K562 (cell line): ENCODE data around the gene RACK1. TPM values are rescaled to one million over a fixed set of nuclear protein-coding genes. Genes with fewer than 3 reads are reported as not detected.
A peak's percentile ranks its signal among the peaks of the same experiment; 100 is the strongest.

Experiments
- BRF1 ChIP-seq: IDR thresholded peaks from 3 replicates; pipeline ENCODE4 v1.6.1; 2011; ENCODE audit warnings: borderline replicate concordance, mild to moderate bottlenecking; ENCODE audit not compliant: insufficient read length; ENCODE audit errors: extremely low read depth
- CBX1 ChIP-seq: sonication (generic); IDR thresholded peaks from 2 replicates; pipeline ENCODE4 v1.6.1; 2016; ENCODE audit warnings: antibody characterized with exemption, low read depth, mild to moderate bottlenecking
- CREB1 ChIP-seq, 2 experiments: sonication (generic) in 1 of 2; formaldehyde crosslinking in 1 of 2; IDR thresholded peaks; 2 replicates each; pipeline versions ENCODE4 v1.6.1 to v1.8.0; 2012 to 2022; ENCODE audit warnings: inconsistent platforms in 1 of 2, mild to moderate bottlenecking in 1 of 2, missing genetic modification reagents in 1 of 2, moderate library complexity in 1 of 2
- CREB3 ChIP-seq: fragments of 450-650 bp; conservative IDR thresholded peaks from 2 replicates; pipeline ENCODE4 v1.6.1; 2016; ENCODE audit warnings: missing genetic modification characterization, low read depth, mild to moderate bottlenecking, missing compliant biosample characterization, moderate library complexity
- CTBP1 ChIP-seq: fragments of 450-650 bp; IDR thresholded peaks from 2 replicates; pipeline ENCODE4 v1.6.1; 2016; ENCODE audit warnings: borderline replicate concordance
- MNT ChIP-seq, 2 experiments: fragments of 450-650 bp; conservative IDR thresholded peaks; 2 replicates each; pipeline ENCODE4 v1.6.1; 2017; ENCODE audit warnings: mild to moderate bottlenecking in 2 of 2, moderate library complexity in 2 of 2
- NCOA6 ChIP-seq: fragments of 450-650 bp; IDR thresholded peaks from 2 replicates; pipeline ENCODE4 v1.6.1; 2017; ENCODE audit warnings: mild to moderate bottlenecking
- RBBP5 ChIP-seq: fragments of 200-600 bp; sonication (generic); IDR thresholded peaks from 2 replicates; pipeline ENCODE4 v1.6.1; 2012; ENCODE audit warnings: borderline replicate concordance, mild to moderate bottlenecking, low read length, control low read depth, inconsistent platforms; ENCODE audit not compliant: insufficient read depth, poor library complexity, severe bottlenecking
- RBM14 ChIP-seq: fragments of 200-400 bp; formaldehyde crosslinking; IDR thresholded peaks from 2 replicates; pipeline ENCODE4 v1.6.1; 2018; ENCODE audit warnings: low read depth, mild to moderate bottlenecking, low read length, moderate library complexity, borderline replicate concordance; ENCODE audit not compliant: insufficient read depth
- SAFB ChIP-seq: fragments of 200-400 bp; formaldehyde crosslinking; IDR thresholded peaks from 2 replicates; pipeline ENCODE4 v1.6.1; 2017; ENCODE audit warnings: low read depth, low read length, borderline replicate concordance
- SAP30 ChIP-seq: fragments of 200-600 bp; sonication (generic); IDR thresholded peaks from 2 replicates; pipeline ENCODE4 v1.6.1; 2012; ENCODE audit warnings: borderline replicate concordance, low read depth, mild to moderate bottlenecking, moderate library complexity, low read length, control low read depth, inconsistent platforms; ENCODE audit not compliant: insufficient read depth, poor library complexity, severe bottlenecking
- SIX5 ChIP-seq, 2 experiments: IDR thresholded peaks; 2 replicates each; pipeline ENCODE4 v1.6.1; 2011; ENCODE audit warnings: low read length in 2 of 2, borderline replicate concordance in 1 of 2, low read depth in 1 of 2, mild to moderate bottlenecking in 1 of 2, moderate library complexity in 1 of 2; ENCODE audit not compliant: insufficient read depth in 1 of 2
- SMAD4 ChIP-seq: fragments of 250-450 bp; sonication (Bioruptor Pico); conservative IDR thresholded peaks from 2 replicates; pipeline ENCODE4 v1.8.0; 2021; ENCODE audit warnings: inconsistent platforms, mild to moderate bottlenecking, moderate library complexity
- TFAP4 ChIP-seq: sonication (generic); formaldehyde crosslinking; IDR thresholded peaks from 2 replicates; pipeline ENCODE4 v1.8.0; 2022; ENCODE audit warnings: missing genetic modification reagents, mild to moderate bottlenecking, moderate library complexity, borderline replicate concordance
- ZNF165 ChIP-seq: fragments of 250-450 bp; sonication (Bioruptor Pico); IDR thresholded peaks from 2 replicates; pipeline ENCODE4 v1.4.0; 2020; ENCODE audit warnings: borderline replicate concordance
- ZZZ3 ChIP-seq: fragments of 450-650 bp; IDR thresholded peaks from 2 replicates; pipeline ENCODE4 v1.6.1; 2016; ENCODE audit warnings: antibody characterized with exemption, mild to moderate bottlenecking, moderate library complexity
- polyA plus RNA-seq, 8 experiments: library from polyadenylated mRNA; depleted of rRNA in 4 of 8; stranded (reverse) in 5 of 8; unstranded in 3 of 8; fragments of >200 nt; fragmentation: Nextera tagmentation in 2 of 8; fragmentation: Illumina TruSeq in 1 of 8; extraction: Ambion mirVana in 2 of 8; extraction: Trizol in 1 of 8; gene quantifications; 2 replicates each; pipeline versions ENCODE4 v1.2.1 to v1.2.3, GENCODE V29; 2011 to 2014; ENCODE audit warnings: inconsistent platforms in 1 of 8, missing spikeins in 1 of 8
- total RNA-seq, 7 experiments: library from RNA; depleted of rRNA in 6 of 7; stranded (reverse); fragments of >200 nt in 6 of 7; fragmentation: Illumina TruSeq in 2 of 7; extraction: Trizol in 2 of 7; gene quantifications; 2 replicates each; pipeline versions ENCODE4 v1.2.1 to v1.2.3, GENCODE V29; 2011 to 2021; ENCODE audit warnings: low replicate concordance in 1 of 7
- TF ChIP-seq, protein P1 (sequence below): fragments of 250-450 bp; sonication (Bioruptor Pico); IDR thresholded peaks from 2 replicates; pipeline ENCODE4 v1.9.0; 2021; ENCODE audit warnings: mild to moderate bottlenecking, inconsistent platforms

RACK1 gene
- total and polyA plus RNA-seq, 9 of the 15 experiments (the other 6 are each of a cell fraction or from before 2014, with no cell fraction given) = 2,303 to 5,311 (median 3,833) TPM

DNA sequence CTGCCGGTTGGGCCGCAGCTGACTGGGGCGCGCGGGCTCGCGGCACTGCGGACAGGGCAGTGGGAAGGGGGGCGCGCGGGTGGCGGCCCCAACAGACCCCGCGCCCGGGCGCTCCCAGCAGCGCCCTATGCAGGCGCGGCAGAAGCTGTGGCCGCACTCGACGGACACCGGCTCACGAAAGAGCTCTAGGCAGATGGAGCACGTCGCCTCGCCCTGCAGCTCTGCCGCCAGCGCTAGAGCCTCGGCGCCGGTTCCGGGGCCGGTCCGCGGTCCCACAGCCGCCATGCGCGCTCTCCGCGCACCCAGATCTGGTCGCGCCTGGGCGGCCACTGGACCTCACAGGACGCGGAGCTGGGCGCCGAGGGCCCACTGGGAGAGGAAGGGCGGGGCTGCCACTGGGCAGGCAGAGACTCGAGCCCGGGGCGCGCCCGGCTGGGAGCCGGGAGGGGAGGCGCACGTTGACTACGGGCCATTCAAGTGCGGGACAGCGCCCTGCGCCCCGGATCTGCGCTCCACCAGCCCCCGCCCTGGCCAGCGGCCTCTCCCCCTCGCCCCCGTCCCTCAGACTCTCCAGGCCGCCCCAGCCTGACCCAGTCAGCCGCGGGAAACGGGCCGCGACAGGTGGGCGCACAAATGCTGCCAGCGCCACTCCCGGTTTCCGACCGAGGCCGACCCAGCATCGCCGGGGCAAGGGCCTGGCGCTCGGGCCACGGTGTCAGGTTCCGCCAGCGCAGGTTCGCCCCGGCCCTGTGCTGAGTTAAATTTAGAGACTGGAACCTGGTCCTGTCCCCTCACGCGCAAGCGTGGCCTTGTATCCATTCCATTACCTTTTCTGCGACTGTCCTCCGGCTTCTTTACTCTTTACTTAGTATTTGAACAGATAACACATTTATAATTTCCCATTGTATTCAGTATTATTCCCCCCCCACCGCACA, 38.6 kb downstream of the RACK1 start, which contains the start of gene TRIM7 (continued):
- TF ChIP-seq MNT (conservative IDR thresholded peaks at IDR 0.05) (peak in 1 of 2 experiments; percentile 38; a peak in 1 of 4 replicates), CREB3 (tag) (no peak), SAP30 (peak; percentile 18), SAFB (0 out of 2 replicates have a peak, but pooled peaks have one; percentile 36), ZNF165 (CRISPR knock-in tag) (no peak), CBX1 (peak; percentile 41; the same call in 1 of the 2 replicates), TFAP4 (CRISPR knock-in tag) (peak; percentile 35; the same call in 1 of the 2 replicates), CTBP1 (peak; percentile 65; the same call in 1 of the 2 replicates), SIX5 (IDR thresholded peaks at IDR 0.05; ENCODE audit: borderline replicate concordance in 1 of 2, insufficient read depth in 1 of 2, low read depth in 1 of 2, low read length in 2 of 2) (no peak), CREB1 (IDR thresholded peaks at IDR 0.05) (no peak), CREB1 (CRISPR knock-in tag; IDR thresholded peaks at IDR 0.05) (no peak), RBBP5 (peak; percentile 75), RBM14 (no peak), BRF1 (no peak), ZZZ3 (no peak), NCOA6 (0 out of 2 replicates have a peak, but pooled peaks have one; percentile 51), SMAD4 (CRISPR knock-in tag) (0 out of 2 replicates have a peak, but pooled peaks have one; percentile 9)
- TF ChIP-seq, protein P1, sequence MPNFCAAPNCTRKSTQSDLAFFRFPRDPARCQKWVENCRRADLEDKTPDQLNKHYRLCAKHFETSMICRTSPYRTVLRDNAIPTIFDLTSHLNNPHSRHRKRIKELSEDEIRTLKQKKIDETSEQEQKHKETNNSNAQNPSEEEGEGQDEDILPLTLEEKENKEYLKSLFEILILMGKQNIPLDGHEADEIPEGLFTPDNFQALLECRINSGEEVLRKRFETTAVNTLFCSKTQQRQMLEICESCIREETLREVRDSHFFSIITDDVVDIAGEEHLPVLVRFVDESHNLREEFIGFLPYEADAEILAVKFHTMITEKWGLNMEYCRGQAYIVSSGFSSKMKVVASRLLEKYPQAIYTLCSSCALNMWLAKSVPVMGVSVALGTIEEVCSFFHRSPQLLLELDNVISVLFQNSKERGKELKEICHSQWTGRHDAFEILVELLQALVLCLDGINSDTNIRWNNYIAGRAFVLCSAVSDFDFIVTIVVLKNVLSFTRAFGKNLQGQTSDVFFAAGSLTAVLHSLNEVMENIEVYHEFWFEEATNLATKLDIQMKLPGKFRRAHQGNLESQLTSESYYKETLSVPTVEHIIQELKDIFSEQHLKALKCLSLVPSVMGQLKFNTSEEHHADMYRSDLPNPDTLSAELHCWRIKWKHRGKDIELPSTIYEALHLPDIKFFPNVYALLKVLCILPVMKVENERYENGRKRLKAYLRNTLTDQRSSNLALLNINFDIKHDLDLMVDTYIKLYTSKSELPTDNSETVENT (CRISPR knock-in tag) = peak; percentile 39; the same call in 1 of the 2 replicates
